HCT116 (cell line): ENCODE results near the gene NOXA1. TPM values are rescaled to one million over a fixed set of nuclear protein-coding genes. Genes with fewer than 3 reads are reported as not detected.
A peak's percentile ranks its signal among the peaks of the same experiment; 100 is the strongest.

Source experiments
- ATAC-seq: fragments of 200-7000 bp; cut with Tn5 transposase; 2 replicates; pipeline ENCODE4 v1.9.1; 2020; ENCODE audit warnings: mild to moderate bottlenecking, moderate library complexity
- BruUV-seq: library from RNA; stranded (reverse); fragments of 400-500 nt; replicated peaks from 2 replicates; lab custom pipeline; 2021; lab: Mats Ljungman, UMichigan
- CTCF ChIA-PET: fragments of 300-600 bp; sonication (Branson Sonifier 250); formaldehyde crosslinking; loops from one replicate; lab custom pipeline; 2021; ENCODE audit warnings: antibody characterized with exemption; lab: Charles Lee
- POLR2A ChIA-PET: fragments of 300-600, 350-600 bp; sonication (Branson Sonifier 250); formaldehyde crosslinking; loops from one replicate; lab custom pipeline; 2021; ENCODE audit warnings: antibody characterized with exemption; lab: Charles Lee
- RAD21 ChIA-PET, 2 experiments: fragments of 300-600 bp; sonication (Branson Sonifier 250); formaldehyde crosslinking; loops; one replicate each; lab custom pipeline; 2023; ENCODE audit warnings: low total read pairs in 2 of 2; ENCODE audit not compliant: uncharacterized antibody in 2 of 2, unreplicated experiment in 2 of 2, low non-redundant PET in 1 of 2; lab: Charles Lee
- DNase-seq: peaks from one replicate; pipeline ENCODE4 v3.0.0-alpha.2; 2010; ENCODE audit warnings: low read depth, low spot score
- H2AFZ ChIP-seq: fragments of 200-600 bp; shearing (Covaris generic), sonication (generic); 2 replicates; pipeline ENCODE4 v1.6.1; 2017; ENCODE audit warnings: low read depth, mixed run types, mixed read lengths, antibody characterized with exemption, low read length; ENCODE audit not compliant: poor library complexity, severe bottlenecking
- H3K27ac ChIP-seq: 2 replicates; pipeline ENCODE4 v1.5.1; 2012; ENCODE audit warnings: low read depth, low read length
- H3K27me3 ChIP-seq: fragments of 200-600 bp; sonication (generic); 2 replicates; pipeline ENCODE4 v1.6.1; 2016; ENCODE audit warnings: mixed run types, low read length, mixed read lengths; ENCODE audit not compliant: insufficient read depth
- H3K36me3 ChIP-seq, 2 experiments: fragments of 200-500 bp in 1 of 2; fragments of 200-600 bp in 1 of 2; sonication (Bioruptor generic) in 1 of 2; sonication (generic) in 1 of 2; 2 replicates each; pipeline versions ENCODE4 v1.5.1 to v1.6.1; 2014 to 2016; ENCODE audit warnings: low read length in 2 of 2, inconsistent platforms in 1 of 2, mixed read lengths in 1 of 2, mixed run types in 1 of 2; ENCODE audit not compliant: insufficient read depth in 2 of 2, control insufficient read depth in 1 of 2
- H3K4me1 ChIP-seq, 2 experiments: fragments of 200-600 bp in 1 of 2; sonication (generic) in 1 of 2; 2 replicates each; pipeline versions ENCODE4 v1.5.1 to v1.6.1; 2012 to 2017; ENCODE audit warnings: low read length in 2 of 2, inconsistent platforms in 1 of 2, mild to moderate bottlenecking in 1 of 2, mixed read lengths in 1 of 2, mixed run types in 1 of 2, moderate library complexity in 1 of 2; ENCODE audit not compliant: insufficient read depth in 2 of 2, control insufficient read depth in 1 of 2
- H3K4me2 ChIP-seq: fragments of 200-600 bp; sonication (generic); 2 replicates; pipeline ENCODE4 v1.6.1; 2017; ENCODE audit warnings: mixed run types, low read length, mixed read lengths
- H3K4me3 ChIP-seq, 2 experiments: fragments of 200-600 bp in 1 of 2; sonication (generic) in 1 of 2; replicated peaks in 1 of 2; 2 replicates each; pipeline ENCODE4 v1.5.1; 2011 to 2016; ENCODE audit warnings: low read length in 2 of 2, control low read depth in 1 of 2, low read depth in 1 of 2, mild to moderate bottlenecking in 1 of 2, mixed read lengths in 1 of 2, mixed run types in 1 of 2
- H3K79me2 ChIP-seq: fragments of 200-600 bp; sonication (generic); 2 replicates; pipeline ENCODE4 v1.6.1; 2017; ENCODE audit warnings: mild to moderate bottlenecking, mixed run types, low read length, moderate library complexity, mixed read lengths; ENCODE audit not compliant: insufficient read depth
- H3K9ac ChIP-seq: fragments of 200-600 bp; sonication (generic); 2 replicates; pipeline ENCODE4 v1.6.1; 2016; ENCODE audit warnings: low read length, mixed read lengths
- H3K9me2 ChIP-seq: fragments of 200-600 bp; sonication (generic), shearing (Covaris generic); 2 replicates; pipeline ENCODE4 v1.6.1; 2017; ENCODE audit warnings: mixed run types, mild to moderate bottlenecking, moderate library complexity; ENCODE audit not compliant: insufficient read depth
- H3K9me3 ChIP-seq, 2 experiments: fragments of 200-500 bp in 1 of 2; fragments of 200-600 bp in 1 of 2; sonication (Bioruptor generic) in 1 of 2; sonication (generic) in 1 of 2; 2 replicates each; pipeline ENCODE4 v1.6.1; 2014 to 2017; ENCODE audit warnings: low read length in 2 of 2, mixed read lengths in 2 of 2, inconsistent platforms in 1 of 2, low read depth in 1 of 2, mild to moderate bottlenecking in 1 of 2, mixed run types in 1 of 2, moderate library complexity in 1 of 2; ENCODE audit not compliant: control insufficient read depth in 1 of 2, insufficient read depth in 1 of 2
- H4K20me1 ChIP-seq: fragments of 200-600 bp; sonication (generic), shearing (Covaris generic); 2 replicates; pipeline ENCODE4 v1.6.1; 2017; ENCODE audit warnings: mixed run types, mild to moderate bottlenecking, moderate library complexity; ENCODE audit not compliant: insufficient read depth
- EGR1 ChIP-seq: IDR thresholded peaks from 2 replicates; pipeline ENCODE4 v1.6.1; 2012; ENCODE audit warnings: low read depth
- SP1 ChIP-seq: IDR thresholded peaks from 2 replicates; pipeline ENCODE4 v1.6.1; 2012; ENCODE audit warnings: low read depth
- TCF7L2 ChIP-seq: IDR thresholded peaks from 2 replicates; pipeline ENCODE4 v1.7.0; 2011; ENCODE audit warnings: borderline replicate concordance, inconsistent platforms; ENCODE audit not compliant: insufficient read depth, insufficient read length; ENCODE audit errors: extremely low read depth
- intact Hi-C: fragments of 100-400 bp; cut with micrococcal nuclease; formaldehyde crosslinking; loops from 2 replicates; pipeline ENCODE4 v1.10.0; 2022
- total RNA-seq: library from RNA; stranded (reverse); gene quantifications from one replicate; pipeline ENCODE4 v1.2.1, GENCODE V29; 2021; ENCODE audit not compliant: unreplicated experiment
- TF ChIP-seq, protein P1 (sequence below), 3 experiments: fragments of 200-600 bp in 1 of 3; sonication (generic) in 1 of 3; IDR thresholded peaks in 2 of 3; conservative IDR thresholded peaks in 1 of 3; 2 replicates each; pipeline ENCODE4 v1.5.1; 2012 to 2017; ENCODE audit warnings: low read depth in 2 of 3, low read length in 2 of 3, antibody characterized with exemption in 1 of 3, borderline replicate concordance in 1 of 3, control low read depth in 1 of 3, mild to moderate bottlenecking in 1 of 3, mixed read lengths in 1 of 3, mixed run types in 1 of 3, moderate library complexity in 1 of 3; ENCODE audit not compliant: insufficient read depth in 1 of 3

The NOXA1 gene
- total RNA-seq, 1 experiment from 2014 or later: 13.2 TPM

DNA sequence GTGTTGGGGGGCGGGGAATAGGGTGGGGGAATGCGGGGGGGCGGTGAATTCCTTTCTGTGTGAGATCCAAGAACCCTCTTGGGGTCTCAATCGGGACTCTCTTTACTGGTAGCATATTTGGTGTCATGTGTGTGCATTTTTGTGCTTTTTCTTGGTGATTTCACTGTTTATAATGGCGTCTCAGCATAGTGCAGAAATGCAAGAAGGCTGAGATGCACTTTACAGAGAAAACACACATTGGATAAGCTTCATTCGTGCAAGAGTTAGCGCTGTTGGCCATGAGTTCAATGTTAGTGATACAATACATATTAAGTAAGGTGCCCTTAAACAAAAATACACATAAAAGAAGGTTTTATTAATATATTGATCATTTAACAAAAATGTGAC is 18.7 kb downstream of the NOXA1 start:
- BruUV-seq: no TSS peak
- Histone ChIP-seq H3K4me1 (peaks cover 21 to 44% of the 10 kb centered on the region in 2 experiments), H3K4me3 (peak overlapping the region; percentile 26 to 33; a peak in 3 of 4 replicates), H3K36me3 (no peaks in the 10 kb centered on the region), H3K9me2 (no peaks in the 10 kb centered on the region), H3K27me3 (no peaks in the 10 kb centered on the region), H3K4me2 (peak overlapping the region; percentile 89), H3K79me2 (no peaks in the 10 kb centered on the region), H3K9me3 (no peaks in the 10 kb centered on the region), H3K9ac (peak overlapping the region; percentile 23; the same call in 1 of the 2 replicates), H2AFZ (peak overlapping the region; percentile 97), H4K20me1 (no peaks in the 10 kb centered on the region), H3K27ac (no peak overlapping the region)
- 0 out of 2 replicates have a peak, but pooled peaks have one; percentile 0 for ATAC-seq
- ChIA-PET RAD21 (interaction anchor here in 1 of 2 experiments (0.7 kb wide), 1 partner anchor 19 kb away, joined by 3 read pairs; the partner anchor contains the start of gene EXD3), POLR2A (interaction anchor here (0.9 to 1.2 kb wide), 3 partner anchors 12 to 201 kb away, joined by 3 read pairs; partner anchors contain the start of gene TUBB4B), CTCF (interaction anchor here (1.5 kb wide), 1 partner anchor 19 kb away, joined by 10 read pairs; the partner anchor contains the start of genes EXD3 and NOXA1)
- no peak for DNase-seq
- TF ChIP-seq SP1 (0 out of 2 replicates have a peak, but pooled peaks have one; percentile 8), TCF7L2 (no peak)
- intact Hi-C loops: no loop called here

DNA sequence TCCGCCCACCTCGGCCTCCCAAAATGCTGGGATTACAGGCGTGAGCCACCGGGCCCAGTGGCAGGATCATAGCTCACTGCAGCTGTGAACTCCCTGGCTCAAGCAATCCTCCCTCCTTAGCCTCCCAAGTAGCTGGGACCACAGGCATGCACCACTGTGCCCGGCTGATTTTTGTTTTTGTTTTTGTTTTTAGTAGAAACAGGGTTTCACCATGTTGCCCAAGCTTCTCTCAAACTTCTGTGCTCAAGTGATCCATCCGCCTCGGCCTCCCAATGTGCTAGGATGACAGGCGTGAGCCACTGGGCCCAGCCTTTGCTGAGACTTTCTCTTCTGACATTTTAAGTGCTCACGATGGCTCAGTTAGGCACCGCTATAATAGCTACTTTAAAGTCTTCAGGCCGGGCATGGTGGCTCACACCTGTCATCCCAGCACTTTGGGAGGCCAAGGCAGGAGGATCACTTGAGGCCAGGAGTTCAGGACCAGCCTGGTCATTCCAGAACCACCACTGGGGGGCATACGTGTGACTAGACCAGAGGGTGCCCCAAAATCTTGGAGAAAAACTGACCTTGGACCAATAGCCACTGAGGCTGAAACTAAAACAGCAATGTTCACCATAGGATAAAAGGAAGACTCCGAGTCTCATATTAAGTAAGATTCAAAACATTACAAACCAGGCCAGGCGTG is 21.1 kb downstream of the NOXA1 start:
- TF ChIP-seq, protein P1, sequence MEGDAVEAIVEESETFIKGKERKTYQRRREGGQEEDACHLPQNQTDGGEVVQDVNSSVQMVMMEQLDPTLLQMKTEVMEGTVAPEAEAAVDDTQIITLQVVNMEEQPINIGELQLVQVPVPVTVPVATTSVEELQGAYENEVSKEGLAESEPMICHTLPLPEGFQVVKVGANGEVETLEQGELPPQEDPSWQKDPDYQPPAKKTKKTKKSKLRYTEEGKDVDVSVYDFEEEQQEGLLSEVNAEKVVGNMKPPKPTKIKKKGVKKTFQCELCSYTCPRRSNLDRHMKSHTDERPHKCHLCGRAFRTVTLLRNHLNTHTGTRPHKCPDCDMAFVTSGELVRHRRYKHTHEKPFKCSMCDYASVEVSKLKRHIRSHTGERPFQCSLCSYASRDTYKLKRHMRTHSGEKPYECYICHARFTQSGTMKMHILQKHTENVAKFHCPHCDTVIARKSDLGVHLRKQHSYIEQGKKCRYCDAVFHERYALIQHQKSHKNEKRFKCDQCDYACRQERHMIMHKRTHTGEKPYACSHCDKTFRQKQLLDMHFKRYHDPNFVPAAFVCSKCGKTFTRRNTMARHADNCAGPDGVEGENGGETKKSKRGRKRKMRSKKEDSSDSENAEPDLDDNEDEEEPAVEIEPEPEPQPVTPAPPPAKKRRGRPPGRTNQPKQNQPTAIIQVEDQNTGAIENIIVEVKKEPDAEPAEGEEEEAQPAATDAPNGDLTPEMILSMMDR (IDR thresholded peaks at IDR 0.05 in 2 of 3, conservative IDR thresholded peaks at IDR 0.05 in 1 of 3; ENCODE audit: borderline replicate concordance in 1 of 3, insufficient read depth in 1 of 3, low read depth in 2 of 3, low read length in 2 of 3): peak in 2 of 3 experiments; percentile 22 to 23; a peak in 1 of 6 replicates
- no peak for TF ChIP-seq EGR1
- no peaks in the 10 kb centered on the region for H3K9me2 ChIP-seq
- no peak overlapping the region for H2AFZ ChIP-seq
- intact Hi-C loops: loop anchor here (2.0 kb wide), 1 partner anchor 149 kb away; no protein-coding TSS in a partner anchor
- H4K20me1 ChIP-seq: no peaks in the 10 kb centered on the region
- no peaks in the 10 kb centered on the region for H3K9me3 ChIP-seq
- no peak overlapping the region for H3K4me3 ChIP-seq
- ATAC-seq (no peak), DNase-seq (no peak)
- no peaks in the 10 kb centered on the region for H3K27me3 ChIP-seq
- H3K9ac ChIP-seq: no peak overlapping the region
- H3K79me2 ChIP-seq: no peaks in the 10 kb centered on the region
- no peak overlapping the region for H3K27ac ChIP-seq
- no peak overlapping the region for H3K4me2 ChIP-seq
- POLR2A ChIA-PET: interaction anchor here (1.3 kb wide), 1 partner anchor 19 kb away, joined by 3 read pairs; no protein-coding TSS in a partner anchor
- H3K4me1 ChIP-seq: peaks cover 16 to 33% of the 10 kb centered on the region in 2 experiments
- no TSS peak for BruUV-seq
- H3K36me3 ChIP-seq: peaks cover 0 to 2% of the 10 kb centered on the region in 2 experiments; a peak in 1 of 4 replicates
- CTCF ChIA-PET: interaction anchor here (0.8 to 1.9 kb wide), 4 partner anchors 21 to 157 kb away, joined by 3 to 10 read pairs (median 6); partner anchors contain the start of genes EXD3, MRPL41, NOXA1 and NRARP
- RAD21 ChIA-PET: interaction anchor here in 1 of 2 experiments (1.3 kb wide), 1 partner anchor 158 kb away, joined by 4 read pairs; no protein-coding TSS in a partner anchor
